Breast epithelium (tissue), 3 donors: Measurements from ENCODE around the gene RPS2.

ENCODE experiments used
- POLR2A ChIP-seq: fragments of 450-650 bp; IDR thresholded peaks from one replicate; pipeline ENCODE4 v1.6.1; 2016; ENCODE audit warnings: antibody characterized with exemption, mild to moderate bottlenecking, moderate library complexity
- POLR2AphosphoS5 ChIP-seq, 3 donors: sonication (generic); formaldehyde crosslinking; IDR thresholded peaks; one replicate each; pipeline ENCODE4 v1.6.1; 2017; ENCODE audit warnings: antibody characterized with exemption in 3 of 3
- TF ChIP-seq, protein P1 (sequence below), 3 donors: fragments of 450-650 bp; IDR thresholded peaks; one replicate each; pipeline ENCODE4 v1.5.1; 2016 to 2017; ENCODE audit warnings: antibody characterized with exemption in 3 of 3, mild to moderate bottlenecking in 3 of 3, moderate library complexity in 3 of 3

DNA sequence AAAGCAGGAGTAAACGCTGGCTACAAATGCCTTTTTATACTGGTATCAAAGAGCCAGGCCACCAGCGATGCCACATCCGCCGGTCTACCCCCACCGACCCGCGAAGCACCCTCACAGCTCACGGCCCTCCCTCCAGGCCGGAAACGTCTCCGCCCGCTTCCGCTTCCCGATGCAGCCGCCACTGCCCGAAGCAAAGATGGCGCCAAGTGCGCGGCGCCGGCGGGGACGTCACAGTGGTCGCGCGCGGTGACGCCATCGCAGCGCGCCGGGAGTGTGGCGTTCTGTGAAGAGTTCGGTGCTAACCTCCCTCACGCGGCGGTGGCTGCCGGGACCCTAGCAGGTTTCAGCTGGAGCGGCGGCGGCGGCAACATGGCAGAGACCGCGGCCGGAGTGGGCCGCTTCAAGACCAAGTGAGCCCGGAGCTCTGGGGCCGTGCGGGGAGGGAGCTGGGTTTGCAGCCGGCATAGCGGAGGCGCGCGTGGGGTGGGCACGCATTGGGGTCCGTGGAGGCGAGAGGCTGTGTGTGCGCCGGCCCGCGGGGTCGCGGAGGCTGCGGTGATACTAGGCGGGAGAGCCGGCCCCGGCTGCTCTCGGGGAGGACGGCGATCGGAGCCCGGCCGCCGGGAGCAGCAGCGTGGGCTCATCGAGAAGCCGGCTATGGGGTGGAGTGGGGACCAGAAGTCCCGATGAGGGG is 7.3 kb upstream of the RPS2 start, which contains the start of gene TBL3:
- TF ChIP-seq POLR2A (peak; percentile 97), POLR2AphosphoS5 (IDR thresholded peaks at IDR 0.05) (peak; percentile 99 to 100 (median 100))
- TF ChIP-seq, protein P1, sequence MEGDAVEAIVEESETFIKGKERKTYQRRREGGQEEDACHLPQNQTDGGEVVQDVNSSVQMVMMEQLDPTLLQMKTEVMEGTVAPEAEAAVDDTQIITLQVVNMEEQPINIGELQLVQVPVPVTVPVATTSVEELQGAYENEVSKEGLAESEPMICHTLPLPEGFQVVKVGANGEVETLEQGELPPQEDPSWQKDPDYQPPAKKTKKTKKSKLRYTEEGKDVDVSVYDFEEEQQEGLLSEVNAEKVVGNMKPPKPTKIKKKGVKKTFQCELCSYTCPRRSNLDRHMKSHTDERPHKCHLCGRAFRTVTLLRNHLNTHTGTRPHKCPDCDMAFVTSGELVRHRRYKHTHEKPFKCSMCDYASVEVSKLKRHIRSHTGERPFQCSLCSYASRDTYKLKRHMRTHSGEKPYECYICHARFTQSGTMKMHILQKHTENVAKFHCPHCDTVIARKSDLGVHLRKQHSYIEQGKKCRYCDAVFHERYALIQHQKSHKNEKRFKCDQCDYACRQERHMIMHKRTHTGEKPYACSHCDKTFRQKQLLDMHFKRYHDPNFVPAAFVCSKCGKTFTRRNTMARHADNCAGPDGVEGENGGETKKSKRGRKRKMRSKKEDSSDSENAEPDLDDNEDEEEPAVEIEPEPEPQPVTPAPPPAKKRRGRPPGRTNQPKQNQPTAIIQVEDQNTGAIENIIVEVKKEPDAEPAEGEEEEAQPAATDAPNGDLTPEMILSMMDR (IDR thresholded peaks at IDR 0.05) = peak in 1 of 3 donors; percentile 14
